ENCODE measurements around the gene NXNL1.

The NXNL1 gene

GRCh38 chr19:17450264-17451075 is 10.3 kb downstream of the NXNL1 start:
- no peak overlapping the region for H3K4me3 ChIP-seq (ENCODE audit: low read depth, low read length)
- TF ChIP-seq, protein P1, sequence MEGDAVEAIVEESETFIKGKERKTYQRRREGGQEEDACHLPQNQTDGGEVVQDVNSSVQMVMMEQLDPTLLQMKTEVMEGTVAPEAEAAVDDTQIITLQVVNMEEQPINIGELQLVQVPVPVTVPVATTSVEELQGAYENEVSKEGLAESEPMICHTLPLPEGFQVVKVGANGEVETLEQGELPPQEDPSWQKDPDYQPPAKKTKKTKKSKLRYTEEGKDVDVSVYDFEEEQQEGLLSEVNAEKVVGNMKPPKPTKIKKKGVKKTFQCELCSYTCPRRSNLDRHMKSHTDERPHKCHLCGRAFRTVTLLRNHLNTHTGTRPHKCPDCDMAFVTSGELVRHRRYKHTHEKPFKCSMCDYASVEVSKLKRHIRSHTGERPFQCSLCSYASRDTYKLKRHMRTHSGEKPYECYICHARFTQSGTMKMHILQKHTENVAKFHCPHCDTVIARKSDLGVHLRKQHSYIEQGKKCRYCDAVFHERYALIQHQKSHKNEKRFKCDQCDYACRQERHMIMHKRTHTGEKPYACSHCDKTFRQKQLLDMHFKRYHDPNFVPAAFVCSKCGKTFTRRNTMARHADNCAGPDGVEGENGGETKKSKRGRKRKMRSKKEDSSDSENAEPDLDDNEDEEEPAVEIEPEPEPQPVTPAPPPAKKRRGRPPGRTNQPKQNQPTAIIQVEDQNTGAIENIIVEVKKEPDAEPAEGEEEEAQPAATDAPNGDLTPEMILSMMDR (IDR thresholded peaks at IDR 0.05; ENCODE audit: borderline replicate concordance, insufficient read depth, low read depth, low read length) = no peak

- TF ChIP-seq, protein P1 (IDR thresholded peaks at IDR 0.05; ENCODE audit: borderline replicate concordance, insufficient read depth, low read depth, low read length) = peak; percentile 53
- H3K4me3 ChIP-seq (ENCODE audit: low read depth, low read length) = no peak within 1 kb of the TSS
These were observed 12.4 kb downstream of the NXNL1 start, which contains the start of gene TMEM221 for GRCh38 chr19:17448131-17448967. Gene TMEM221, minus strand, starts transcription at chr19:17448668. Its CDS starts 206 bp downstream, at chr19:17448462.

DNA sequence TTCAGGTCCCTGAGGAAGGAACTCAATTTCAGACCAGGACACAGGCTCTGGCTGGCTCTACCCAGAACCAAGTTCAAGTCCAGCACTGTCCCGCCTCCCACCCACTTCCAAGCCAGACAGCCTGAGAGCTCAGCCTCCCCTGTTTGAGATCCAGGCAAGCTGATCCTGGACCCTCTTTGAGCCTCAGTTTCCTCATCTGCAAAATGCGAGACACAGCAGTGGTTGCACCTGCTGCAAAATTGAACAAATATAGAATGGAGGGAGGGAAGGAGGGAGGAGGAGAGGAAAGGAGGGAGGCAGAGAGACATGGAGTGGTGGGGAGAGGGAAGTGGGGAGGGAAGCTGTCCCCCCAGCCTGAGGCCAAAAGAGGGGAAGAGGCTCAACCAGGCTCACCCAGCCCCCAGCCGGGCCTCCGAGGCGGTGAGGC is 13.0 kb downstream of the NXNL1 start:
- TF ChIP-seq, protein P1 (IDR thresholded peaks at IDR 0.05; ENCODE audit: borderline replicate concordance, insufficient read depth, low read depth, low read length) = no peak
- H3K4me3 ChIP-seq (ENCODE audit: low read depth, low read length) = no peak overlapping the region

DNA sequence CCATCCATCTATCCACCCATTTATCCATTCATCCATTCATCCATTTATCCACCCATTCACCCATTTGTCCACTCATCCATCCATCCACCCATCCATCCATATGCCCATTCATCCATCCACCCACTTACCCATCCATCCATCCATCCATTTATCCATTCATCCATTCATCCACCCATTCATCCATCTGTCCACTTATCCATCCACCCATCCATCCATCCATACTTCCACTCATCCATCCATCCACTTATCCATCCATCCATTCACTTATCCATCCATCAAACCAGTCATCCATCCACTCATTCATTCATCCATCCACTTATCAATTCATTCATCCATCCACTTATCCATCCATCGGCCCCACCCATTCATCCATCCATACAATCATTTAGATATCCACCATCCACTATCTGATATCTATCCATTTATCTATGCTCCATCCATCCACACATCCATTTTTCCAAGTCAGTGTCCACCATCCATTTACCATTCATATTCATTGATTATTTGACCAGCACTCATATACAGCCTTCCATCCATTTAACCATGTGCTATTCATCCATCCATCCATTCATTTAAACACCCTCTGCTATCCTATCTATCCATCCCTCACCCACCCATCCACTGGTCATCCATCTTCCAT is 15.1 kb downstream of the NXNL1 start:
- H3K4me3 ChIP-seq (ENCODE audit: low read depth, low read length) = no peak overlapping the region
- TF ChIP-seq, protein P1 (IDR thresholded peaks at IDR 0.05; ENCODE audit: borderline replicate concordance, insufficient read depth, low read depth, low read length) = no peak

DNA sequence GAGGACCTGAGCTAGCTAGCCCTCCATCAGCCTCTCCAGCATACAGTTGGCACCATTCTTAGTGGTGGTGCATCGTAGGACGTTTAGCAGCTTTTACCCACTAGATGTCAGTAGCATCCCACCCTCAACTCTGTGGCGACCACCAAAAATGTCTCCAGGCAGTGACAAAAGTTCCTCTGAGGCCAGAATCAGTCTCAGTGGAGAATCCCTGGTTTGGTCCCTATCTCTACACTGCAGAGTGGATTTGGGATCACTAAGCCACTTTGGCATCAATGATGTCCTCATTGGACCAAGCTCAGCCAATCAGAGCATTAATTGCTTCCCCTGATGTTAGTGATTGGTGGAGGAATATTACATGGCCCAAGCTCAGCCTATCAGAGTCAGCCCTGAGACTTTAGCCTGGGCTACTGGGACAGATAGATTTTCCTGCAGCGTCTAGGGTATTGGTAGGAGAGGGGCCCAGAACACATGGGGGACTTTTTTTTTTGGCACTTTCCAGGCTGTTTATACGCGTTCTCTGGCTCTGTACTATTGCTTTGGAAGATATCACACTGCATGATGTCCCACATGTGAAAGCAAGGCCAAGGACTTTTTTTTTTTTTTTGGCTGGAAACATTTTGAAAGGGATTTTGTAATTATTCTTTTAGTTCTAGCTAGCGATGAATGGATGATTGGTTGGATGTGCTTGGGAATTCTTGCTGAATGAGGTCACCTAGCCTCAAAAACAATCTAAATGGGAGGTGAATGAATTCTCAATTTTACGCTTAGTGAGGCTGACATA is 19.3 kb downstream of the NXNL1 start:
- TF ChIP-seq, protein P1 (IDR thresholded peaks at IDR 0.05; ENCODE audit: borderline replicate concordance, insufficient read depth, low read depth, low read length) = peak; percentile 60
- no peak overlapping the region for H3K4me3 ChIP-seq (ENCODE audit: low read depth, low read length)

- TF ChIP-seq, protein P1 (IDR thresholded peaks at IDR 0.05; ENCODE audit: borderline replicate concordance, insufficient read depth, low read depth, low read length) = no peak
These were observed 23.9 kb downstream of the NXNL1 start for GRCh38 chr19:17436874-17437267.

More at GRCh38 chr19:17436874-17437267, 23.9 kb downstream of the NXNL1 start:
- no peak overlapping the region for H3K4me3 ChIP-seq (ENCODE audit: low read depth, low read length)
